HCEC 1CT (cell line): ENCODE data around the gene LSMEM2.
"Not testable (repeated sequence)": the region's sequence is repeated elsewhere in the genome, so short reads cannot be mapped to it uniquely, and the experiment has no call there.

Source experiments
- DNase-seq: peaks from one replicate; pipeline ENCODE4 v3.0.0-alpha.2; 2017

The LSMEM2 gene

GRCh38 chr3:50266017-50266416 lies 12.9 kb upstream of the LSMEM2 start:
- no peak for DNase-seq

- no peak for DNase-seq
These were observed 12.1 kb upstream of the LSMEM2 start for GRCh38 chr3:50266836-50267235.

GRCh38 chr3:50267280-50267913 lies 11.5 kb upstream of the LSMEM2 start:
- DNase-seq: no peak

GRCh38 chr3:50268276-50268675 lies 10.6 kb upstream of the LSMEM2 start:
- no peak for DNase-seq

- no peak for DNase-seq
These were observed 10.0 kb upstream of the LSMEM2 start, which contains the start of gene SEMA3B for GRCh38 chr3:50268703-50269451. SEMA3B (plus strand) TSS chr3:50269147; CDS start chr3:50269241, 94 bp downstream.

- DNase-seq: no peak
These were observed 9.4 kb upstream of the LSMEM2 start for GRCh38 chr3:50269460-50269859.

- DNase-seq: peak; percentile 40
These were observed 8.9 kb upstream of the LSMEM2 start for GRCh38 chr3:50269977-50270413.

GRCh38 chr3:50270422-50271224 lies 8.3 kb upstream of the LSMEM2 start:
- peak; percentile 41 for DNase-seq

- DNase-seq: no peak
These were observed 7.5 kb upstream of the LSMEM2 start for GRCh38 chr3:50271314-50271936.

- DNase-seq: not testable (repeated sequence)
These were observed 6.4 kb upstream of the LSMEM2 start for GRCh38 chr3:50272538-50272910.

GRCh38 chr3:50272911-50273688 lies 5.8 kb upstream of the LSMEM2 start:
- peak; percentile 47 for DNase-seq

- no peak for DNase-seq
These were observed 5.2 kb upstream of the LSMEM2 start for GRCh38 chr3:50273689-50274065.

- DNase-seq: peak; percentile 46
These were observed 4.3 kb upstream of the LSMEM2 start for GRCh38 chr3:50274371-50275104.

- DNase-seq: no peak
These were observed 3.5 kb upstream of the LSMEM2 start for GRCh38 chr3:50275141-50275995.

- no peak for DNase-seq
These were observed 2.7 kb upstream of the LSMEM2 start for GRCh38 chr3:50275996-50276761.

GRCh38 chr3:50276762-50277101 lies 2.2 kb upstream of the LSMEM2 start:
- no peak for DNase-seq

GRCh38 chr3:50278123-50278879 lies 586 bp upstream of the LSMEM2 start:
- no peak for DNase-seq

GRCh38 chr3:50279255-50280016 lies 549 bp downstream of the LSMEM2 start:
- no peak for DNase-seq
